Liver (tissue), 9 donors: ENCODE data around the gene WBP2. TPM values are rescaled to one million over a fixed set of nuclear protein-coding genes. Genes with fewer than 3 reads are reported as not detected.

Source experiments
- DNase-seq: peaks from one replicate; pipeline ENCODE4 v3.0.0-alpha.2; 2017; ENCODE audit warnings: low spot score
- H3K27ac ChIP-seq, 2 donors: one replicate each; pipeline ENCODE4 v1.7.0; 2013; ENCODE audit warnings: inconsistent platforms in 2 of 2, low read length in 2 of 2, control low read depth in 1 of 2, low read depth in 1 of 2, mild to moderate bottlenecking in 1 of 2
- H3K27me3 ChIP-seq, 4 donors: one replicate each; pipeline versions ENCODE4 v1.6.1 to v1.7.0; 2013; ENCODE audit warnings: low read length in 3 of 4, inconsistent platforms in 1 of 4, mild to moderate bottlenecking in 1 of 4, moderate library complexity in 1 of 4; ENCODE audit not compliant: control insufficient read depth in 4 of 4, insufficient read depth in 4 of 4
- H3K36me3 ChIP-seq, 4 donors: one replicate each; pipeline versions ENCODE4 v1.6.1 to v1.7.0; 2013; ENCODE audit warnings: low read length in 3 of 4, mild to moderate bottlenecking in 3 of 4, low read depth in 1 of 4, moderate library complexity in 1 of 4; ENCODE audit not compliant: control insufficient read depth in 4 of 4, insufficient read depth in 3 of 4
- H3K4me1 ChIP-seq, 4 donors: one replicate each; pipeline versions ENCODE4 v1.6.1 to v1.7.0; 2013; ENCODE audit warnings: low read length in 3 of 4, mild to moderate bottlenecking in 3 of 4, moderate library complexity in 1 of 4; ENCODE audit not compliant: control insufficient read depth in 4 of 4, insufficient read depth in 4 of 4
- H3K4me3 ChIP-seq, 3 donors: one replicate each; pipeline versions ENCODE4 v1.6.1 to v1.7.0; 2013; ENCODE audit warnings: low read length in 3 of 3, control low read depth in 1 of 3, low read depth in 1 of 3, mild to moderate bottlenecking in 1 of 3
- H3K9ac ChIP-seq, 2 donors: one replicate each; pipeline ENCODE4 v1.7.0; 2013; ENCODE audit warnings: low read length in 2 of 2, mild to moderate bottlenecking in 2 of 2, moderate library complexity in 2 of 2, control low read depth in 1 of 2, low read depth in 1 of 2
- H3K9me3 ChIP-seq, 4 donors: one replicate each; pipeline versions ENCODE4 v1.6.1 to v1.7.0; 2013; ENCODE audit warnings: low read length in 3 of 4; ENCODE audit not compliant: control insufficient read depth in 4 of 4
- ATF3 ChIP-seq: IDR thresholded peaks from 2 replicates; pipeline ENCODE4 v1.6.1; 2016; ENCODE audit warnings: antibody characterized with exemption
- CTCF ChIP-seq: fragments of 150-350 bp; IDR thresholded peaks from 2 replicates; pipeline ENCODE4 v1.5.1; 2017; ENCODE audit warnings: improper control_type of control experiment, low read depth, low read length; ENCODE audit not compliant: missing input control
- EGR1 ChIP-seq, 2 donors: IDR thresholded peaks; 2 replicates each; pipeline ENCODE4 v1.6.1; 2016 to 2018; ENCODE audit warnings: antibody characterized with exemption in 2 of 2, low read depth in 2 of 2
- FOXA1 ChIP-seq: IDR thresholded peaks from 2 replicates; pipeline ENCODE4 v1.6.1; 2016; ENCODE audit warnings: antibody characterized with exemption
- FOXA2 ChIP-seq: IDR thresholded peaks from 2 replicates; pipeline ENCODE4 v1.6.1; 2016; ENCODE audit warnings: antibody characterized with exemption
- GABPA ChIP-seq, 2 donors: IDR thresholded peaks in 1 of 2; conservative IDR thresholded peaks in 1 of 2; 2 replicates each; pipeline ENCODE4 v1.6.1; 2016; ENCODE audit warnings: antibody characterized with exemption in 2 of 2, mild to moderate bottlenecking in 1 of 2, moderate library complexity in 1 of 2
- HNF4A ChIP-seq, 2 donors: conservative IDR thresholded peaks; 2 replicates each; pipeline ENCODE4 v1.6.1; 2016; ENCODE audit warnings: antibody characterized with exemption in 2 of 2, mild to moderate bottlenecking in 2 of 2
- HNF4G ChIP-seq: IDR thresholded peaks from 2 replicates; pipeline ENCODE4 v1.6.1; 2016; ENCODE audit warnings: antibody characterized with exemption
- NR2F2 ChIP-seq: IDR thresholded peaks from 2 replicates; pipeline ENCODE4 v1.6.1; 2016; ENCODE audit warnings: antibody characterized with exemption
- RAD21 ChIP-seq, 2 donors: IDR thresholded peaks; 2 replicates each; pipeline ENCODE4 v1.6.1; 2016; ENCODE audit warnings: antibody characterized with exemption in 2 of 2, mild to moderate bottlenecking in 2 of 2
- REST ChIP-seq: IDR thresholded peaks from 2 replicates; pipeline ENCODE4 v1.6.1; 2016; ENCODE audit warnings: antibody characterized with exemption, mild to moderate bottlenecking
- RXRA ChIP-seq, 2 donors: IDR thresholded peaks; 2 replicates each; pipeline ENCODE4 v1.6.1; 2017 to 2018; ENCODE audit warnings: antibody characterized with exemption in 2 of 2, mild to moderate bottlenecking in 1 of 2
- SP1 ChIP-seq: IDR thresholded peaks from 2 replicates; pipeline ENCODE4 v1.6.1; 2018; ENCODE audit warnings: antibody characterized with exemption, mild to moderate bottlenecking
- TAF1 ChIP-seq: conservative IDR thresholded peaks from 2 replicates; pipeline ENCODE4 v1.6.1; 2016; ENCODE audit warnings: antibody characterized with exemption, mild to moderate bottlenecking
- ZBTB33 ChIP-seq: IDR thresholded peaks from 2 replicates; pipeline ENCODE4 v1.6.1; 2016; ENCODE audit warnings: antibody characterized with exemption
- WGBS: extraction: QIAGEN DNeasy Blood & Tissue Kit; methylation state at CpG from one replicate; pipeline ENCODE4 v1.1.7; 2013; 5-methylcytosine and 5-hydroxymethylcytosine counted together
- polyA plus RNA-seq, 2 donors: library from polyadenylated mRNA; stranded (reverse) in 1 of 2; unstranded in 1 of 2; fragments of 200-250 nt in 1 of 2; fragments of >200 nt in 1 of 2; fragmentation: Nextera tagmentation in 1 of 2; extraction: Ambion mirVana in 1 of 2; gene quantifications; one replicate each; pipeline versions ENCODE4 v1.2.1 to v1.2.3, GENCODE V29; 2013 to 2015
- total RNA-seq, 2 donors: library from RNA; depleted of rRNA; stranded (reverse); fragments of >200 nt; gene quantifications; one replicate each; pipeline ENCODE4 v1.2.3, GENCODE V29; 2014
- donor health status: healthy.
- donor health status: healthy.
- donor health status: healthy.
- donor health status: healthy.
- donor health status: healthy.

Gene WBP2
- total and polyA plus RNA-seq, 4 donors, result 29.0 to 99.4 (median 51.6) TPM

GRCh38 chr17:75819116-75819515 lies 36.0 kb downstream of the WBP2 start:
- no peaks in the 10 kb centered on the region for H3K27me3 ChIP-seq
- peaks cover 12 to 62% (median 20%) of the 10 kb centered on the region in 4 donors for H3K36me3 ChIP-seq
- DNase-seq, result no peak
- H3K4me1 ChIP-seq, result peaks cover 0 to 12% (median 6%) of the 10 kb centered on the region in 4 donors
- 94% methylated on average over 7 of the region's 7 CpGs for WGBS
- no peak overlapping the region for H3K4me3 ChIP-seq
- no peak overlapping the region for H3K9ac ChIP-seq
- TF ChIP-seq CTCF (no peak), REST (no peak), ATF3 (no peak), HNF4A (conservative IDR thresholded peaks at IDR 0.05) (no peak), RXRA (IDR thresholded peaks at IDR 0.05) (no peak), RAD21 (IDR thresholded peaks at IDR 0.05) (no peak), GABPA (IDR thresholded peaks at IDR 0.05 in 1 of 2, conservative IDR thresholded peaks at IDR 0.05 in 1 of 2) (no peak), SP1 (no peak), FOXA2 (no peak), FOXA1 (no peak)
- H3K27ac ChIP-seq, result no peak overlapping the region
- H3K9me3 ChIP-seq, result no peaks in the 10 kb centered on the region

- TF ChIP-seq SP1 (no peak), TAF1 (no peak), ZBTB33 (no peak), HNF4A (conservative IDR thresholded peaks at IDR 0.05) (no peak), ATF3 (no peak), CTCF (no peak), HNF4G (no peak), EGR1 (IDR thresholded peaks at IDR 0.05; ENCODE audit: low read depth in 2 of 2) (no peak), FOXA2 (no peak), RXRA (IDR thresholded peaks at IDR 0.05) (no peak), NR2F2 (no peak), REST (no peak), FOXA1 (no peak)
- DNase-seq, result no peak
- Histone ChIP-seq H3K4me1 (peaks cover 0 to 12% (median 6%) of the 10 kb centered on the region in 4 donors), H3K36me3 (peaks cover 12 to 64% (median 20%) of the 10 kb centered on the region in 4 donors), H3K4me3 (no peak overlapping the region), H3K27me3 (no peaks in the 10 kb centered on the region), H3K9me3 (no peaks in the 10 kb centered on the region), H3K9ac (no peak overlapping the region), H3K27ac (no peak overlapping the region)
- WGBS, result 95% methylated on average over 16 of the region's 16 CpGs
Observed at GRCh38 chr17:75818326-75818885, 36.7 kb downstream of the WBP2 start.
